Glutamatergic neuron (in vitro differentiated cells): ENCODE data around the gene TBC1D22B. TPM values are rescaled to one million over a fixed set of nuclear protein-coding genes. Genes with fewer than 3 reads are reported as not detected.

Experiments
- DNase-seq: peaks from one replicate; pipeline ENCODE4 v3.0.0; 2022
- H3K27ac Mint-ChIP-seq: one replicate; pipeline ENCODE4 v1.8.0; 2020; ENCODE audit warnings: mild to moderate bottlenecking, mixed read lengths, inconsistent platforms; ENCODE audit not compliant: unreplicated experiment
- H3K27me3 Mint-ChIP-seq: one replicate; pipeline ENCODE4 v1.8.0; 2020; ENCODE audit warnings: mild to moderate bottlenecking, moderate library complexity, mixed read lengths, inconsistent platforms; ENCODE audit not compliant: unreplicated experiment
- H3K36me3 Mint-ChIP-seq: one replicate; pipeline ENCODE4 v1.8.0; 2020; ENCODE audit warnings: mild to moderate bottlenecking, mixed read lengths, inconsistent platforms; ENCODE audit not compliant: unreplicated experiment
- H3K4me1 Mint-ChIP-seq: one replicate; pipeline ENCODE4 v1.8.0; 2020; ENCODE audit warnings: mild to moderate bottlenecking, low read depth, mixed read lengths, inconsistent platforms; ENCODE audit not compliant: unreplicated experiment
- H3K4me3 Mint-ChIP-seq: one replicate; pipeline ENCODE4 v1.8.0; 2020; ENCODE audit warnings: mild to moderate bottlenecking, mixed read lengths, inconsistent platforms; ENCODE audit not compliant: unreplicated experiment
- H3K9me3 Mint-ChIP-seq: one replicate; pipeline ENCODE4 v1.8.0; 2020; ENCODE audit warnings: mild to moderate bottlenecking, moderate library complexity, mixed read lengths, inconsistent platforms; ENCODE audit not compliant: unreplicated experiment
- CTCF ChIP-seq: fragments of 200-600 bp; sonication (generic); IDR thresholded peaks from one replicate; pipeline ENCODE4 v1.5.0; 2021; ENCODE audit not compliant: partially characterized antibody, unreplicated experiment
- total RNA-seq: library from RNA; stranded (reverse); fragmentation: NEBNext Ultra II Directional; extraction: Animal tissue kit (Norgen Biotek cat#: 25700); gene quantifications from one replicate; pipeline ENCODE4 v1.2.1, GENCODE V29; 2021; ENCODE audit not compliant: unreplicated experiment

Gene TBC1D22B
- total RNA-seq, 1 donor from 2014 or later, result 10.2 TPM

DNA sequence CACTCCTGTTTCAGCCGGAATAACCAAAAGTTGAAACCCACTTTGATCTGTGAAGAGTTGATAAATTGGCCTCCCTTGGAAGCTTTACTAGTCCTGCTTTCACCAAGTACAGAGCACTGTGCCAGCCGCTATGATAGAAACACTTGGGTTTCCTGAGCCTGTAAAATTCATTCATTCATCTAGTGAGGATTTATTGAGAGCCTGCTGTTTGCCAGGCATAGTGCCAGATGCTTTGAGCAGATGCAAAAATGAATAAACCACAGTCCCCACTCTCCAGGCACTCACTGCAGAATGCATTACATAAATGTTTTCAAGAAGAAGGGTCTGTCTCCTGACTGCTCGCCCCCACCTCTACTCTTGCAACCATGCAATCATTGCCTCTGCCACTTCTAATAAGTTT, 25.7 kb downstream of the TBC1D22B start:
- H3K27ac Mint-ChIP-seq, result no peak overlapping the region
- no peaks in the 10 kb centered on the region for H3K36me3 Mint-ChIP-seq
- peaks cover 19% of the 10 kb centered on the region for H3K4me1 Mint-ChIP-seq
- H3K27me3 Mint-ChIP-seq, result peaks cover 3% of the 10 kb centered on the region
- H3K9me3 Mint-ChIP-seq, result peaks cover 2% of the 10 kb centered on the region
- H3K4me3 Mint-ChIP-seq, result no peak overlapping the region
- no peak for DNase-seq
- TF ChIP-seq CTCF, result no peak

GRCh38 chr6:37283671-37284151, 26.1 kb downstream of the TBC1D22B start:
- TF ChIP-seq CTCF, result no peak
- Mint-ChIP-seq H3K27ac (no peak overlapping the region), H3K4me3 (no peak overlapping the region), H3K27me3 (peaks cover 3% of the 10 kb centered on the region), H3K4me1 (peaks cover 19% of the 10 kb centered on the region), H3K9me3 (peaks cover 2% of the 10 kb centered on the region), H3K36me3 (no peaks in the 10 kb centered on the region)
- DNase-seq, result no peak

DNA sequence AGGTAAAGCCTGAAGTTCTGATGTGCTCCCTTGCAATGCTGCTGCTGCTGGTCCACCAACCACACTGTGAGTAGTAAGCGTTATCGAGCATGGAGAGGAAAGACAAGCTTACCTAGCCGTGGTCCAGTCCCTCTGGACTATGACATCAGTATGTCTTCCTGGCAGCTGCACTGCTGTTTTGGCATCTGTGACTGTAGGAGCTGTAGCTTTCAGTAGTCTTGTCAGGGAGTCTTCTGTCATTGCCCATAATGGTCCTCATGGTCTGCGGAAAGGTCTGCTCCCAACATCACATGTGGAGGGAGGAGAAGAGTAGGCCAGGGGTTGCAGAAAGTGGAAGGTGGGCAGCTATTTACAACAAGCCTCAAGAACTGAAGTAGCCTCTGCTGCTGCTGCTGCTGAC, 27.2 kb downstream of the TBC1D22B start:
- no peak for TF ChIP-seq CTCF

DNA sequence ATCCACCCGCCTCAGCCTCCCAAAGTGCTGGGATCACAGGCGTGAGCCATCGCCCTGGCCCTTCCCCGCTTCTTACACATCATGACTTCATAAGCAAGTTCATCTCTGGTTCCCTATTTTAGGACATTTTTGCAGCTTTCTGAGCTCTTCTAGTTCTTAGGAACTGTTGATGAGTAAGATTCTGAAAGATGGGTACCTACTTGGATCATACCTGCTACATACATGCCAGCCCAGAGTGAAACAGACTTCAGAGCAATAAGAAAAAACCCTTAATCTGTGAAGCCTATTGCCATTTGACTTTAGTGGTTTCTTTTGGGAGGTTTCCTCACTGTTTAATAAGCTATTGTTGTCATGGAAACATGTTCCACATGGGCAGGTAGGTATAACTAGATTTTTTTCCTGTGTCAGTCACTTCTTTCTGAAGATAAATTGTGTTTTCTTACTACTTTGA, 28.3 kb downstream of the TBC1D22B start:
- no peak for TF ChIP-seq CTCF
- Mint-ChIP-seq H3K27ac (no peak overlapping the region), H3K4me1 (peaks cover 8% of the 10 kb centered on the region), H3K4me3 (no peak overlapping the region), H3K9me3 (no peaks in the 10 kb centered on the region), H3K36me3 (no peaks in the 10 kb centered on the region), H3K27me3 (peaks cover 3% of the 10 kb centered on the region)
- no peak for DNase-seq

More for the DNA sequence above, 27.2 kb downstream of the TBC1D22B start:
- H3K27me3 Mint-ChIP-seq, result peaks cover 3% of the 10 kb centered on the region
- peaks cover 16% of the 10 kb centered on the region for H3K4me1 Mint-ChIP-seq
- no peak overlapping the region for H3K27ac Mint-ChIP-seq
- DNase-seq, result no peak
- no peak overlapping the region for H3K4me3 Mint-ChIP-seq
- H3K36me3 Mint-ChIP-seq, result no peaks in the 10 kb centered on the region
- no peaks in the 10 kb centered on the region for H3K9me3 Mint-ChIP-seq

DNA sequence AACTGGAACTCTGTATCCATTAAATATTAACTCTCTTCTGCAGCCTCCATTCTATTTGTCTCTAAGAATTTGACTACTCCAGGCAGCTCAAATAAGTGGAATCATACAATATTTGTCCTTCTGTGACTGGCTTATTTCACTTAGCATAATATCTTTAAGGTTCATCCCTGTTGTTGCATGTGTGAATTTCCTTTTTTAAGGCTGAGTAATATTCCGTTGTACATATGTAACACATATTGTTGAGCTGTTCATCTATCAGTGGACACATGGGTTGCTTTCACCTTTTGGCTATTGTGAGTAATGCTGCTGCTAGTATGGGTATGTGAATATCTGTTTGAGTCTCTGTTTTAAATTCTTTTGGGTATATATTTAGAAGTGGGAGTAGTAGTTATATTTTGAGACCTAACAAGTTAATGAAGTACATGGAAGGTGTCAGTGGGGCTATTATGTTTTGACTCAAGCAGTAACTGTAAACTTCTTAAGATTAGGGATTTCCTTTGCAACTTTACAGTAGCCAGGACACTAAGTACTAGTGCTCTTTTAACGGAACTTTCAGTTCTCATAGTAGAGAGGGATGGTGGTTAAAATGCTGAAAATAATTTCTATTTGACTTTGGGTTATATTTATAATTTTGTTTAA, 30.1 kb downstream of the TBC1D22B start:
- Mint-ChIP-seq H3K4me1 (peaks cover 2% of the 10 kb centered on the region), H3K4me3 (no peak overlapping the region), H3K27ac (no peak overlapping the region), H3K9me3 (no peaks in the 10 kb centered on the region), H3K36me3 (no peaks in the 10 kb centered on the region), H3K27me3 (no peaks in the 10 kb centered on the region)
- no peak for TF ChIP-seq CTCF
- no peak for DNase-seq
